ENCODE results near the gene ERBB2.

- no peak for TF ChIP-seq CTCF (IDR thresholded peaks at IDR 0.05)
- no peak for TF ChIP-seq EZH2 (IDR thresholded peaks at IDR 0.05)
Measured at GRCh38 chr17:39659279-39660010, 40.4 kb upstream of the ERBB2 start.

Measured in neural progenitor cell (in vitro differentiated cells).